ENCODE data around the gene ARL3.

Gene ARL3

GRCh38 chr10:102741726-102742237 lies 27.6 kb upstream of the ARL3 start:
- no peaks in the 10 kb centered on the region; the same call in 1 of the 2 replicates for H3K9me2 ChIP-seq (replicated peaks; ENCODE audit: insufficient read depth, low read length)
- H2AFZ ChIP-seq (ENCODE audit: low read depth, low read length, severe bottlenecking) = no peak overlapping the region
- no peaks in the 10 kb centered on the region for H3K27me3 ChIP-seq (ENCODE audit: low read length)
- no peaks in the 10 kb centered on the region for H3K36me3 ChIP-seq (ENCODE audit: low read length)
- no peak overlapping the region for H3K4me3 ChIP-seq (ENCODE audit: insufficient read depth, low read length, poor library complexity, severe bottlenecking)
- no peaks in the 10 kb centered on the region for H4K20me1 ChIP-seq (ENCODE audit: low read depth, low read length)
- H3K9me3 ChIP-seq (ENCODE audit: insufficient read depth, low read length) = no peaks in the 10 kb centered on the region
- H3K4me2 ChIP-seq (ENCODE audit: low read depth, low read length, poor library complexity, severe bottlenecking) = no peak overlapping the region
- peaks cover 6% of the 10 kb centered on the region; the same call in 1 of the 2 replicates for H3F3A ChIP-seq (ENCODE audit: insufficient read depth)
- H3K9ac ChIP-seq (ENCODE audit: low read length) = no peak overlapping the region
- TF ChIP-seq EZH2phosphoT487 (conservative IDR thresholded peaks at IDR 0.05; ENCODE audit: low read length) = no peak
- peaks cover 29% of the 10 kb centered on the region for H3K79me2 ChIP-seq (ENCODE audit: insufficient read depth, low read length)
- no peak overlapping the region for H3K27ac ChIP-seq (ENCODE audit: low read depth, low read length)

- no peaks in the 10 kb centered on the region for H3K36me3 ChIP-seq (ENCODE audit: low read length)
- H2AFZ ChIP-seq (ENCODE audit: low read depth, low read length, severe bottlenecking) = no peak overlapping the region
- H3K27ac ChIP-seq (ENCODE audit: low read depth, low read length) = no peak overlapping the region
These were observed 26.0 kb upstream of the ARL3 start for GRCh38 chr10:102740229-102740628.

GRCh38 chr10:102738692-102739121 lies 24.5 kb upstream of the ARL3 start:
- no peaks in the 10 kb centered on the region; the same call in 1 of the 2 replicates for H3K79me2 ChIP-seq (ENCODE audit: insufficient read depth, low read length)
- no peak overlapping the region for H3K4me2 ChIP-seq (ENCODE audit: low read depth, low read length, poor library complexity, severe bottlenecking)
- no peaks in the 10 kb centered on the region for H3K9me3 ChIP-seq (ENCODE audit: insufficient read depth, low read length)
- peaks cover 6% of the 10 kb centered on the region; the same call in 1 of the 2 replicates for H3F3A ChIP-seq (ENCODE audit: insufficient read depth)
- H3K27ac ChIP-seq (ENCODE audit: low read depth, low read length) = no peak overlapping the region
- H2AFZ ChIP-seq (ENCODE audit: low read depth, low read length, severe bottlenecking) = no peak overlapping the region
- TF ChIP-seq EZH2phosphoT487 (conservative IDR thresholded peaks at IDR 0.05; ENCODE audit: low read length) = no peak
- TF ChIP-seq CTCF (IDR thresholded peaks at IDR 0.05; ENCODE audit: insufficient read depth, low read length, poor library complexity, severe bottlenecking) = no peak
- no peak overlapping the region for H3K4me3 ChIP-seq (ENCODE audit: insufficient read depth, low read length, poor library complexity, severe bottlenecking)
- H3K9me2 ChIP-seq (replicated peaks; ENCODE audit: insufficient read depth, low read length) = no peaks in the 10 kb centered on the region; the same call in 1 of the 2 replicates
- no peak overlapping the region for H3K9ac ChIP-seq (ENCODE audit: low read length)
- H4K20me1 ChIP-seq (ENCODE audit: low read depth, low read length) = no peaks in the 10 kb centered on the region
- no peaks in the 10 kb centered on the region for H3K36me3 ChIP-seq (ENCODE audit: low read length)
- H3K27me3 ChIP-seq (ENCODE audit: low read length) = no peaks in the 10 kb centered on the region

More at GRCh38 chr10:102740229-102740628, 26.0 kb upstream of the ARL3 start:
- H3K9ac ChIP-seq (ENCODE audit: low read length) = no peak overlapping the region
- peaks cover 6% of the 10 kb centered on the region; the same call in 1 of the 2 replicates for H3F3A ChIP-seq (ENCODE audit: insufficient read depth)
- H3K4me2 ChIP-seq (ENCODE audit: low read depth, low read length, poor library complexity, severe bottlenecking) = no peak overlapping the region
- no peak for TF ChIP-seq CTCF (IDR thresholded peaks at IDR 0.05; ENCODE audit: insufficient read depth, low read length, poor library complexity, severe bottlenecking)
- no peak for TF ChIP-seq EZH2phosphoT487 (conservative IDR thresholded peaks at IDR 0.05; ENCODE audit: low read length)
- no peaks in the 10 kb centered on the region for H4K20me1 ChIP-seq (ENCODE audit: low read depth, low read length)
- no peaks in the 10 kb centered on the region for H3K9me3 ChIP-seq (ENCODE audit: insufficient read depth, low read length)
- no peak overlapping the region for H3K4me3 ChIP-seq (ENCODE audit: insufficient read depth, low read length, poor library complexity, severe bottlenecking)
- no peaks in the 10 kb centered on the region for H3K27me3 ChIP-seq (ENCODE audit: low read length)
- peaks cover 13% of the 10 kb centered on the region for H3K79me2 ChIP-seq (ENCODE audit: insufficient read depth, low read length)
- no peaks in the 10 kb centered on the region; the same call in 1 of the 2 replicates for H3K9me2 ChIP-seq (replicated peaks; ENCODE audit: insufficient read depth, low read length)

GRCh38 chr10:102735065-102735562 lies 20.9 kb upstream of the ARL3 start:
- no peak overlapping the region for H3K9ac ChIP-seq (ENCODE audit: low read length)
- H3K9me2 ChIP-seq (replicated peaks; ENCODE audit: insufficient read depth, low read length) = no peaks in the 10 kb centered on the region
- no peak overlapping the region for H3K4me3 ChIP-seq (ENCODE audit: insufficient read depth, low read length, poor library complexity, severe bottlenecking)
- H3K36me3 ChIP-seq (ENCODE audit: low read length) = no peaks in the 10 kb centered on the region
- no peaks in the 10 kb centered on the region for H3F3A ChIP-seq (ENCODE audit: insufficient read depth)
- H3K27ac ChIP-seq (ENCODE audit: low read depth, low read length) = no peak overlapping the region
- no peaks in the 10 kb centered on the region for H3K27me3 ChIP-seq (ENCODE audit: low read length)
- TF ChIP-seq CTCF (IDR thresholded peaks at IDR 0.05; ENCODE audit: insufficient read depth, low read length, poor library complexity, severe bottlenecking) (no peak), EZH2phosphoT487 (conservative IDR thresholded peaks at IDR 0.05; ENCODE audit: low read length) (no peak)
- H3K79me2 ChIP-seq (ENCODE audit: insufficient read depth, low read length) = no peaks in the 10 kb centered on the region
- no peaks in the 10 kb centered on the region for H4K20me1 ChIP-seq (ENCODE audit: low read depth, low read length)
- no peaks in the 10 kb centered on the region for H3K9me3 ChIP-seq (ENCODE audit: insufficient read depth, low read length)
- H3K4me2 ChIP-seq (ENCODE audit: low read depth, low read length, poor library complexity, severe bottlenecking) = no peak overlapping the region
- no peak overlapping the region for H2AFZ ChIP-seq (ENCODE audit: low read depth, low read length, severe bottlenecking)

Data from SU-DHL-6 (cell line).